OCI-LY1 (cell line): ENCODE measurements around the gene OR6B2.

ENCODE experiments used
- H2AFZ ChIP-seq: fragments of 200-600 bp; sonication (generic), shearing (Covaris generic); 2 replicates; pipeline ENCODE4 v1.6.0; 2014; ENCODE audit warnings: antibody characterized with exemption, mild to moderate bottlenecking, low read length
- H3F3A ChIP-seq: fragments of 200-600 bp; sonication (generic), shearing (Covaris generic); 2 replicates; pipeline ENCODE4 v1.6.0; 2014; ENCODE audit warnings: mild to moderate bottlenecking, antibody characterized with exemption, low read length, moderate library complexity; ENCODE audit not compliant: insufficient read depth
- H3K27ac ChIP-seq: fragments of 200-600 bp; sonication (generic); 2 replicates; pipeline ENCODE4 v1.5.1; 2014; ENCODE audit warnings: low read length, mixed run types, mild to moderate bottlenecking, low read depth; ENCODE audit not compliant: poor library complexity, severe bottlenecking
- H3K27me3 ChIP-seq: fragments of 200-600 bp; sonication (generic); 2 replicates; pipeline ENCODE4 v1.6.0; 2014; ENCODE audit warnings: antibody characterized with exemption, mild to moderate bottlenecking, low read length, moderate library complexity; ENCODE audit not compliant: insufficient read depth
- H3K36me3 ChIP-seq: fragments of 200-600 bp; sonication (generic); 2 replicates; pipeline ENCODE4 v1.6.1; 2014; ENCODE audit warnings: mild to moderate bottlenecking, antibody characterized with exemption, low read length, moderate library complexity, mixed read lengths; ENCODE audit not compliant: insufficient read depth
- H3K4me1 ChIP-seq: fragments of 200-600 bp; sonication (generic); 2 replicates; pipeline ENCODE4 v1.5.1; 2014; ENCODE audit warnings: mild to moderate bottlenecking, low read length, moderate library complexity; ENCODE audit not compliant: insufficient read depth, severe bottlenecking
- H3K4me2 ChIP-seq: fragments of 200-600 bp; sonication (generic), shearing (Covaris generic); 2 replicates; pipeline ENCODE4 v1.6.1; 2014; ENCODE audit warnings: low read length
- H3K4me3 ChIP-seq: fragments of 200-600 bp; sonication (generic); 2 replicates; pipeline ENCODE4 v1.5.1; 2014; ENCODE audit warnings: low read length, low read depth, mild to moderate bottlenecking, mixed read lengths; ENCODE audit not compliant: poor library complexity, severe bottlenecking
- H3K79me2 ChIP-seq: fragments of 200-600 bp; shearing (Covaris generic); 2 replicates; pipeline ENCODE4 v1.6.1; 2016; ENCODE audit warnings: mixed run types, low read length, mixed read lengths; ENCODE audit not compliant: insufficient read depth
- H3K9ac ChIP-seq: fragments of 200-600 bp; sonication (generic), shearing (Covaris generic); 2 replicates; pipeline ENCODE4 v1.6.1; 2014; ENCODE audit warnings: mild to moderate bottlenecking, low read length, mixed read lengths
- H3K9me2 ChIP-seq: fragments of 200-600 bp; sonication (generic), shearing (Covaris generic); 2 replicates; pipeline ENCODE4 v1.6.1; 2014; ENCODE audit warnings: low read depth, mild to moderate bottlenecking, low read length, mixed read lengths
- H3K9me3 ChIP-seq: fragments of 200-600 bp; shearing (Covaris generic); 2 replicates; pipeline ENCODE4 v1.6.1; 2014; ENCODE audit warnings: low read length, mixed read lengths
- H4K20me1 ChIP-seq: fragments of 200-600 bp; sonication (generic), shearing (Covaris generic); 2 replicates; pipeline ENCODE4 v1.6.0; 2016; ENCODE audit warnings: mild to moderate bottlenecking, low read length; ENCODE audit not compliant: insufficient read depth
- CTCF ChIP-seq: fragments of 200-600 bp; sonication (generic), shearing (Covaris generic); IDR thresholded peaks from 2 replicates; pipeline ENCODE4 v1.5.1; 2017; ENCODE audit warnings: mild to moderate bottlenecking, antibody characterized with exemption, low read length, moderate library complexity, mixed read lengths
- EZH2 ChIP-seq: fragments of 200-600 bp; sonication (generic), shearing (Covaris generic); IDR thresholded peaks from 2 replicates; pipeline ENCODE4 v1.8.0; 2017; ENCODE audit warnings: borderline replicate concordance, mixed run types, mild to moderate bottlenecking, antibody characterized with exemption, low read length, moderate library complexity, mixed read lengths

Gene OR6B2

GRCh38 chr2:240018071-240018750 is 12.0 kb downstream of the OR6B2 start:
- Histone ChIP-seq H3K4me3 (no peak overlapping the region), H3K9me3 (no peaks in the 10 kb centered on the region), H3K36me3 (peaks cover 76% of the 10 kb centered on the region), H4K20me1 (no peaks in the 10 kb centered on the region), H2AFZ (no peak overlapping the region), H3K4me1 (peaks cover 16% of the 10 kb centered on the region), H3F3A (no peaks in the 10 kb centered on the region), H3K9ac (no peak overlapping the region), H3K79me2 (peaks cover 10% of the 10 kb centered on the region), H3K27me3 (no peaks in the 10 kb centered on the region), H3K4me2 (no peak overlapping the region), H3K27ac (no peak overlapping the region), H3K9me2 (no peaks in the 10 kb centered on the region)
- TF ChIP-seq EZH2 (no peak), CTCF (no peak)

- H3K9me3 ChIP-seq = no peaks in the 10 kb centered on the region
- no peaks in the 10 kb centered on the region for H4K20me1 ChIP-seq
- no peaks in the 10 kb centered on the region for H3K9me2 ChIP-seq
- no peaks in the 10 kb centered on the region for H3K79me2 ChIP-seq
- H2AFZ ChIP-seq = no peak overlapping the region
- H3K9ac ChIP-seq = no peak overlapping the region
- no peak for TF ChIP-seq CTCF
- no peak overlapping the region for H3K4me3 ChIP-seq
- H3K27ac ChIP-seq = peak overlapping the region; percentile 6
- no peaks in the 10 kb centered on the region for H3K27me3 ChIP-seq
- peaks cover 95% of the 10 kb centered on the region for H3K36me3 ChIP-seq
- no peak overlapping the region for H3K4me2 ChIP-seq
- H3K4me1 ChIP-seq = peaks cover 10% of the 10 kb centered on the region
- no peaks in the 10 kb centered on the region for H3F3A ChIP-seq
These were observed 15.9 kb downstream of the OR6B2 start for GRCh38 chr2:240014327-240014726.

GRCh38 chr2:240013343-240013742 is 16.9 kb downstream of the OR6B2 start:
- peaks cover 95% of the 10 kb centered on the region for H3K36me3 ChIP-seq
- H3F3A ChIP-seq = no peaks in the 10 kb centered on the region
- no peak overlapping the region for H3K9ac ChIP-seq
- TF ChIP-seq EZH2 (no peak), CTCF (peak; percentile 41; the same call in 1 of the 2 replicates)
- no peak overlapping the region for H3K4me3 ChIP-seq
- peaks cover 10% of the 10 kb centered on the region for H3K4me1 ChIP-seq
- H3K27ac ChIP-seq = no peak overlapping the region
- H3K4me2 ChIP-seq = no peak overlapping the region
- no peak overlapping the region for H2AFZ ChIP-seq
- H3K79me2 ChIP-seq = no peaks in the 10 kb centered on the region
- no peaks in the 10 kb centered on the region for H3K27me3 ChIP-seq
- H4K20me1 ChIP-seq = no peaks in the 10 kb centered on the region
- no peaks in the 10 kb centered on the region for H3K9me3 ChIP-seq
- H3K9me2 ChIP-seq = no peaks in the 10 kb centered on the region
